ENCODE measurements around the gene MCAM.

DNA sequence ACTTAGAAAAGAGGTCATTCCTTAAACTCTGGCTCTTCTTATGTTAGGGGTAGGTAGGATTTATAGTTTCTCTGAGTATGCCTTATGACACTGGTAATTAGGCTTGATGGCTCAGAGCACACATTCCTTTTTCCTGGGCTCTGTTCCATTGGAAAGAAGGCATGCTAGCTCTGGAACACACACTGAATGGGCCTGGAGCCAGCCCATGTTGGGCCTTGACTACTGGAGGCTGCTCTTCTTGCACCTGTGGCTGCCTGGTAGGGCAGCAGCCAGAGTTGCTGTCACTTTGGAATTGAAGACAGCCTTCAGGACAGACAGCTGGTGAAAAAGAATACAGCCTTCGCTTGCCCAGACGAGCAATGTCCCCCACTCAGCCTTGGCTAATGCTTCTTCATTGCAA lies 18.2 kb downstream of the MCAM start:
- TF ChIP-seq, protein P1, sequence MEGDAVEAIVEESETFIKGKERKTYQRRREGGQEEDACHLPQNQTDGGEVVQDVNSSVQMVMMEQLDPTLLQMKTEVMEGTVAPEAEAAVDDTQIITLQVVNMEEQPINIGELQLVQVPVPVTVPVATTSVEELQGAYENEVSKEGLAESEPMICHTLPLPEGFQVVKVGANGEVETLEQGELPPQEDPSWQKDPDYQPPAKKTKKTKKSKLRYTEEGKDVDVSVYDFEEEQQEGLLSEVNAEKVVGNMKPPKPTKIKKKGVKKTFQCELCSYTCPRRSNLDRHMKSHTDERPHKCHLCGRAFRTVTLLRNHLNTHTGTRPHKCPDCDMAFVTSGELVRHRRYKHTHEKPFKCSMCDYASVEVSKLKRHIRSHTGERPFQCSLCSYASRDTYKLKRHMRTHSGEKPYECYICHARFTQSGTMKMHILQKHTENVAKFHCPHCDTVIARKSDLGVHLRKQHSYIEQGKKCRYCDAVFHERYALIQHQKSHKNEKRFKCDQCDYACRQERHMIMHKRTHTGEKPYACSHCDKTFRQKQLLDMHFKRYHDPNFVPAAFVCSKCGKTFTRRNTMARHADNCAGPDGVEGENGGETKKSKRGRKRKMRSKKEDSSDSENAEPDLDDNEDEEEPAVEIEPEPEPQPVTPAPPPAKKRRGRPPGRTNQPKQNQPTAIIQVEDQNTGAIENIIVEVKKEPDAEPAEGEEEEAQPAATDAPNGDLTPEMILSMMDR (IDR thresholded peaks at IDR 0.05 in 8 of 11, conservative IDR thresholded peaks at IDR 0.05 in 3 of 11): no peak
- no peak for TF ChIP-seq POLR2A (IDR thresholded peaks at IDR 0.05)
